ENCODE measurements around the gene TDP1. TPM values are rescaled to one million over a fixed set of nuclear protein-coding genes. Genes with fewer than 3 reads are reported as not detected.

The TDP1 gene
- total RNA-seq, 1 donor from 2014 or later, result 12.5 TPM

DNA sequence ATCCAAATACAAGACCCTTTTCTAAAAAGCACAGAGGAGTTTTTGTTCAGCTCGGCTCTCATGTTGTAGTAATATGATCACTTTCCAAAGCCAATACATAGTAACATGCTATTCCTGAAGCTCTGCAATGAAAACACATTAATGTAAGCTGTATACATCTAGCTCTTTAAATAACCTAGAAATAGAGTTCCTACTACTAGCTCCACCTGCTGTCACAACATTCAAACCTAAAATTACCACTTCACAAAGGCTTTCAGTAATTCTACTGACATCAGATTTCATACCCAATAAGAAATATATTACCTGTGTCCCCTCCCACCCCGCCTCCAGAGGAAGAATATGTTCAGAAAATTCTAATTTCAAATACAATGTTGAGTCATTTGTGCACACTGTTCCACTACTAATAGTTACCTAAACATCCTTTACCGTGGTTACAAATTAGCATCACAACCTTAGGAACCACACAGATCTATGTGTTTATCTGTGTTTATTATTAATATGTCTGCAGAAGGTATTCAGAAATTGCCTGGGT is 19.0 kb upstream of the TDP1 start:
- Histone ChIP-seq H3K9me3 (ENCODE audit: control insufficient read depth in 3 of 3, low read length in 3 of 3) (no peaks in the 10 kb centered on the region), H3K9ac (ENCODE audit: low read depth in 1 of 3, low read length in 3 of 3) (no peak overlapping the region), H3K4me1 (ENCODE audit: control insufficient read depth in 3 of 3, insufficient read depth in 3 of 3, low read length in 3 of 3) (no peaks in the 10 kb centered on the region), H3K27me3 (ENCODE audit: control insufficient read depth in 3 of 3, insufficient read depth in 3 of 3, low read length in 3 of 3) (no peaks in the 10 kb centered on the region), H3K27ac (ENCODE audit: low read depth, low read length) (no peak overlapping the region), H3K4me3 (ENCODE audit: low read length in 3 of 3) (no peak overlapping the region), H3K36me3 (ENCODE audit: control insufficient read depth in 3 of 3, insufficient read depth in 3 of 3, low read length in 3 of 3) (no peaks in the 10 kb centered on the region)

DNA sequence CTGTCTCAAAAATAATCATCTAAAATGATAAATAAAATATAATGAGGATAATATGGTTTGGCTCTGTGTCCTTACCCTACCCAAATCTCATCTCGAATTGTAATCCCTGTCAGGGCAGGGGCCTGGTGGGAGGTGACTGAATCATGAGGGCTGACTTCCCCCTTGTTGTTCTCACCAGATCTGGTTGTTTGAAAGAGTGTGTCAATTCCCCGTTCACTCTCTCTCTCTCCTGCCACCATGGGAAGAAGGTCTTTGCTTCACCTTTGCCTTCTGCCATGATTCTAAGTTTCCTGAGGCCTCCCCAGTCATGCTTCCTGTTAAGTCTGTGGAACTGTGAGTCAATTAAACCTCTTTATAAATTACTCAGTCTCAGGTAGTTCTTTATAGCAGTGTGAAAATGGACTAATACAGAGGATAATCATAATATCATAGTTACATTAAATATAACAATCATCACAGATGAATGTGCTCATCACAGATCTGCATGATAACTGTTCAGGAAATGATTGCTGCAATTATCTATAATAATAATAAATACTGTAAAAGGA is 13.8 kb upstream of the TDP1 start:
- H3K9ac ChIP-seq (ENCODE audit: low read depth in 1 of 3, low read length in 3 of 3), result no peak overlapping the region
- no peaks in the 10 kb centered on the region for H3K4me1 ChIP-seq (ENCODE audit: control insufficient read depth in 3 of 3, insufficient read depth in 3 of 3, low read length in 3 of 3)
- no peak overlapping the region for H3K27ac ChIP-seq (ENCODE audit: low read depth, low read length)
- H3K4me3 ChIP-seq (ENCODE audit: low read length in 3 of 3), result no peak overlapping the region
- H3K36me3 ChIP-seq (ENCODE audit: control insufficient read depth in 3 of 3, insufficient read depth in 3 of 3, low read length in 3 of 3), result no peaks in the 10 kb centered on the region
- H3K9me3 ChIP-seq (ENCODE audit: control insufficient read depth in 3 of 3, low read length in 3 of 3), result no peaks in the 10 kb centered on the region
- H3K27me3 ChIP-seq (ENCODE audit: control insufficient read depth in 3 of 3, insufficient read depth in 3 of 3, low read length in 3 of 3), result no peaks in the 10 kb centered on the region

DNA sequence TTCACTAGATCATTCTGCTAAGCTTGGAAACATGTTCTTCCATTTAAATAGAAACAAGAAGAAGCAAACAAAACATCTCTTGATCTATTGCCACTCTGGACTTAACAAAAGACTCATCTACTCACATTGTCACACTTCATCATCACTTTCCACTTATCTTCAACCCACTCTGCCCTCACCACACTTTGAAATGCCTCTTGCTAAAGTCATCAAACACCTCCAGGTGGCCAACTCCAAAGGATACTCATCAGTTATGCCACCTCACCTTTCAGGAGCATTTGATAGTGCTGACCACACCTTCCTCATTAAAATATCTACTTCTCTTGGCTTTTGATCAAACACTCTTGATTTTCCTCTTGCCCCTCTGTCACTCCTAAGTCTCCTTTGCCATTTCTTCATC is 8.4 kb upstream of the TDP1 start:
- Histone ChIP-seq H3K9me3 (ENCODE audit: control insufficient read depth in 3 of 3, low read length in 3 of 3) (no peaks in the 10 kb centered on the region), H3K27me3 (ENCODE audit: control insufficient read depth in 3 of 3, insufficient read depth in 3 of 3, low read length in 3 of 3) (no peaks in the 10 kb centered on the region), H3K27ac (ENCODE audit: low read depth, low read length) (no peak overlapping the region), H3K36me3 (ENCODE audit: control insufficient read depth in 3 of 3, insufficient read depth in 3 of 3, low read length in 3 of 3) (no peaks in the 10 kb centered on the region), H3K4me1 (ENCODE audit: control insufficient read depth in 3 of 3, insufficient read depth in 3 of 3, low read length in 3 of 3) (no peaks in the 10 kb centered on the region), H3K9ac (ENCODE audit: low read depth in 1 of 3, low read length in 3 of 3) (no peak overlapping the region), H3K4me3 (ENCODE audit: low read length in 3 of 3) (no peak overlapping the region)

DNA sequence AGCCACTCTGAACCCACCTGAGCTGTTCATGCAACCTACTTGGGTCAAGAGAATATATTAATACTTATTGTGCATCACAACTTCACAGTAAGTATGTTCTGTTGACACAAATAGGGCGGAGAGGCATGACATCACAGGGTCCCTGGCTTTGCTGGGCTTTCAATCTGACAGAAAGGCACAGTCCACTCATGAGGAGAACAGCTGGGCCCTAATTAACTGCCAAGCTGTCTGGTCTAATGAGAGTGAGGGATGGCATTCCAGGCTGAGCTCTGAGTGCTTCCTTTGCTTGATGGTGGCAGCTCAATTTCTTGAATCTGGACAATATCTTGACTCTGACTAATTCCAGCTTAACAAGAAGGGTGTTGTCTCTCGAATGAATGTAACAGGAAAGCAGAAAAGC is 3.2 kb upstream of the TDP1 start:
- H3K9ac ChIP-seq (ENCODE audit: low read depth in 1 of 3, low read length in 3 of 3), result no peak overlapping the region
- H3K9me3 ChIP-seq (ENCODE audit: control insufficient read depth in 3 of 3, low read length in 3 of 3), result no peaks in the 10 kb centered on the region
- H3K36me3 ChIP-seq (ENCODE audit: control insufficient read depth in 3 of 3, insufficient read depth in 3 of 3, low read length in 3 of 3), result no peaks in the 10 kb centered on the region
- H3K4me3 ChIP-seq (ENCODE audit: low read length in 3 of 3), result no peak overlapping the region
- peaks cover 11 to 28% (median 24%) of the 10 kb centered on the region in 3 donors for H3K4me1 ChIP-seq (ENCODE audit: control insufficient read depth in 3 of 3, insufficient read depth in 3 of 3, low read length in 3 of 3)
- H3K27me3 ChIP-seq (ENCODE audit: control insufficient read depth in 3 of 3, insufficient read depth in 3 of 3, low read length in 3 of 3), result no peaks in the 10 kb centered on the region
- no peak overlapping the region for H3K27ac ChIP-seq (ENCODE audit: low read depth, low read length)

DNA sequence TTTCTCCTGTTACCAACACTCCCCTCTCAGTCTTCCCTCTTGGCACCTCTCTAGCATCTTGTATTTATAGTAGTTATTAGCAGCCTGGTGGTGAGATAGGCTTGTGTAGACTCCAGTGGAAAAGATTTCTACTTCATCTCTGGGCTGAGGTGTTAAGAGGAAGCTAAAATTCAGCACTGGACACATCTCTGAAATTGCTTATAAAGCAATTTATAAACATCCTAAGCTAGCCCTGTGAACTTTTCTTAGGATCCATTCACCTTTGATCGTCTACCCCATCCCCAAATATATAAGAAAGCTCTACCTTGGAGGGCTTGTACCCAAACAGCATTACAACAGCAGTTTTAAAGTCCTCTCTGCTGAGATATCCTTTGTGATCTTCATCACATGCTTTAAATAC is 2.1 kb upstream of the TDP1 start:
- no peaks in the 10 kb centered on the region for H3K9me3 ChIP-seq (ENCODE audit: control insufficient read depth in 3 of 3, low read length in 3 of 3)
- peaks cover 11 to 32% (median 24%) of the 10 kb centered on the region in 3 donors for H3K4me1 ChIP-seq (ENCODE audit: control insufficient read depth in 3 of 3, insufficient read depth in 3 of 3, low read length in 3 of 3)
- no peaks in the 10 kb centered on the region for H3K36me3 ChIP-seq (ENCODE audit: control insufficient read depth in 3 of 3, insufficient read depth in 3 of 3, low read length in 3 of 3)
- no peaks in the 10 kb centered on the region for H3K27me3 ChIP-seq (ENCODE audit: control insufficient read depth in 3 of 3, insufficient read depth in 3 of 3, low read length in 3 of 3)
- H3K27ac ChIP-seq (ENCODE audit: low read depth, low read length), result no peak overlapping the region
- H3K4me3 ChIP-seq (ENCODE audit: low read length in 3 of 3), result no peak overlapping the region
- peak overlapping the region in 1 of 3 donors; percentile 76 for H3K9ac ChIP-seq (ENCODE audit: low read depth in 1 of 3, low read length in 3 of 3)

DNA sequence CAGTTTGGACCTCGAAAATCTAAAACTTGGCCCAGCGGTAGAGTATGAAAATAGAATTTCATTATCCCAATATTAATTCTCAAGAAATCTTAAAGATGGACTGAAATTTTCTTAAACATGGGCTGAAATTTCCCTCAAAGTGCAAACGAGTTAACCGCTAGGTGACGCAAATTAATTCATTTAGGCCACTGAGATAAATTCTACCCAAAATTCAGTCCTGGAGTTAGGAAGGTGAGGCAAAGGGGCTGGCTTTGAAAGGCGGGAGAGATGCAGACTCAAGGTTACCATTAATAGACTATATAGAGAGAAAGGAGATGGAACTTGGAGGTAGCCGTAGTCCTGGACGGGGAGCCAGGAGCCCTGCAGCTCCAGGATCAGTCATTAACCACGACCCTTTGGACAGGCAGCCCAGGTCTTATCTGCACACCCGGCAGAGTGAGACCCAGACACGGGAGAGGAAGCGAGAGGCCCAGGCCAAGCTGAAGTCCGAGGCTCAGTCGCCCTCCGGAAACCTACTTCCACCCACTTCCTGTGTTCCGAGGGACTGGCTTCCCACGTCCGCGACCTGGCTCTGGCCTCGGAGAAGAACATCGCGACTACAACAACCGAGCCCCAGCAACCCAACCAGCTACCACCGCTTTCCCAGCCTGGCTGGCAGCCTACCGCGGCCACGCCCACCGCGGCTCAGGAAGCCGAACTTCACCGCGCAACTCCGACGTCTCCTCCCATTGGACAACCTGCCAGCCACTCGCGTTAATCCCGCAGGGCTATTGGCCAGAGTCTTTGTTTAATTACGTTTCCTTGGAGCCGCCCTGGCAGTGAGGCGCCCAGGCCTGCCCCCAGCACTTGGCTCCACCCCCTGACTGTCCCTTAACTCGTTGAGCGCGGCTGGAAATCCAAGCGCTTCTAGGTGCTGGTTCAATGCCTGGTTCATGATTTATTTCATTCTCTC is 1.4 kb upstream of the TDP1 start, which contains the start of gene EFCAB11:
EFCAB11 (minus strand) TSS at position 661 of the 952 bp plus-strand sequence; CDS start at position 591, 70 bp downstream.
- peak within 1 kb of the TSS; percentile 76 to 80 (median 79) for H3K9ac ChIP-seq (ENCODE audit: low read depth in 1 of 3, low read length in 3 of 3)
- peak within 1 kb of the TSS; percentile 90 for H3K27ac ChIP-seq (ENCODE audit: low read depth, low read length)
- H3K36me3 ChIP-seq (ENCODE audit: control insufficient read depth in 3 of 3, insufficient read depth in 3 of 3, low read length in 3 of 3), result no peaks in the 10 kb centered on the region
- no peaks in the 10 kb centered on the region for H3K27me3 ChIP-seq (ENCODE audit: control insufficient read depth in 3 of 3, insufficient read depth in 3 of 3, low read length in 3 of 3)
- H3K4me3 ChIP-seq (ENCODE audit: low read length in 3 of 3), result peak within 1 kb of the TSS; percentile 92 to 94 (median 94)
- H3K9me3 ChIP-seq (ENCODE audit: control insufficient read depth in 3 of 3, low read length in 3 of 3), result no peaks in the 10 kb centered on the region
- H3K4me1 ChIP-seq (ENCODE audit: control insufficient read depth in 3 of 3, insufficient read depth in 3 of 3, low read length in 3 of 3), result peaks cover 11 to 32% (median 24%) of the 10 kb centered on the region in 3 donors

DNA sequence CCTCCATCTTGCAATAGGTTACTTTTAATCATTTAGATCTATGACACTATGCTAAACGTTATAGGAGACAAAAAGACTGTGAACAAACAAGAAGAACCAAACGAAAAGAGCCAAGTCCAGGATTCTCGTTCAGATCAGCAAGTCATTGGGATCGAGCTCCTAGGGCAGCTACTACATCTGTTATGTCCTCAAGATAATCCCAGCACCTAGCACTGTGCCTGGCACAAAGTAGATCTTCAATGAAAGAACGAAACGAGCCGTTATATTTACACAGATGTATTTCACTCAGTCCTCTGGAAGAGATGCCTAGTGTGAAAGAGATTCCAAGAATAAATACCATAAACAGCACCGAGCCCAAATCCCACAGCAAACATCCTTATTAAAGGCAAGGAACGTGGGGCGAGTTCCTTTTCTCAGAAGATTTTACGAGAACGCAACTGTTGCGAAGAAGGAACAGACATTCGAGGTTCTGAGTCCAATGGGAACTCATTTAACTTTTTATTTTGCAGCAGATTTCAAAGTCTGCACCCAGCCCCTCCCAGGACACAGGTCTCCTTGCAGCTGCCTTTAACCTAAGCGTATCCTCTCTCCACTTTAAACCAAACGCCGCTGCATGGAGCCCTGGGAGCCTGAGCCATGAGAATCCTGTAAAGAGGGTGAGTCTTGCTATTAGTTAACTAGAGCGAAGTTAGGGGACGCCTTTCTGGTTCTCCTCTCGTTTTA is 544 bp upstream of the TDP1 start:
- Histone ChIP-seq H3K27ac (ENCODE audit: low read depth, low read length) (peak overlapping the region; percentile 90), H3K9ac (ENCODE audit: low read depth in 1 of 3, low read length in 3 of 3) (peak overlapping the region; percentile 24 to 79 (median 79)), H3K9me3 (ENCODE audit: control insufficient read depth in 3 of 3, low read length in 3 of 3) (no peaks in the 10 kb centered on the region), H3K27me3 (ENCODE audit: control insufficient read depth in 3 of 3, insufficient read depth in 3 of 3, low read length in 3 of 3) (no peaks in the 10 kb centered on the region), H3K36me3 (ENCODE audit: control insufficient read depth in 3 of 3, insufficient read depth in 3 of 3, low read length in 3 of 3) (no peaks in the 10 kb centered on the region), H3K4me3 (ENCODE audit: low read length in 3 of 3) (peak overlapping the region; percentile 69 to 94 (median 92)), H3K4me1 (ENCODE audit: control insufficient read depth in 3 of 3, insufficient read depth in 3 of 3, low read length in 3 of 3) (peaks cover 11 to 32% (median 24%) of the 10 kb centered on the region in 3 donors)

DNA sequence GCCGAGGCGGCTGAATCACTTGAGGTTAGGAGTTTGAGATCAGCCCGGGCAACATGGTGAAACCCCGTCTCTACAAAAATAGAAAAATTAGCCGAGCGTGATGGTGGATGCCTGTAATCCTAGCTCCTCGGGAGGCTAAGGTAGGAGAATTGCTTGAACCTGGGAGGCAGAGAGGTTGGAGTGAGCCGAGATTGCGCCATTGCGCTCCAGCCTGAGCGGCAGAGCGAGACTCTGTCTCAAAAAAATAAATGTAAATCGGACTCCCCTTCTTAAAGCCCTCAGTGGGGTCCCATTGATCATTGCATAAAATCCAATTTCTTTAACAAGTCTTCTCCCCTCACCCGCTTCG is 908 bp downstream of the TDP1 start:
- Histone ChIP-seq H3K4me1 (ENCODE audit: control insufficient read depth in 3 of 3, insufficient read depth in 3 of 3, low read length in 3 of 3) (peaks cover 11 to 32% (median 24%) of the 10 kb centered on the region in 3 donors), H3K9me3 (ENCODE audit: control insufficient read depth in 3 of 3, low read length in 3 of 3) (no peaks in the 10 kb centered on the region), H3K27ac (ENCODE audit: low read depth, low read length) (peak overlapping the region; percentile 90), H3K4me3 (ENCODE audit: low read length in 3 of 3) (peak overlapping the region; percentile 69 to 94 (median 92)), H3K27me3 (ENCODE audit: control insufficient read depth in 3 of 3, insufficient read depth in 3 of 3, low read length in 3 of 3) (no peaks in the 10 kb centered on the region), H3K36me3 (ENCODE audit: control insufficient read depth in 3 of 3, insufficient read depth in 3 of 3, low read length in 3 of 3) (no peaks in the 10 kb centered on the region), H3K9ac (ENCODE audit: low read depth in 1 of 3, low read length in 3 of 3) (peak overlapping the region; percentile 79 to 86 (median 85))

DNA sequence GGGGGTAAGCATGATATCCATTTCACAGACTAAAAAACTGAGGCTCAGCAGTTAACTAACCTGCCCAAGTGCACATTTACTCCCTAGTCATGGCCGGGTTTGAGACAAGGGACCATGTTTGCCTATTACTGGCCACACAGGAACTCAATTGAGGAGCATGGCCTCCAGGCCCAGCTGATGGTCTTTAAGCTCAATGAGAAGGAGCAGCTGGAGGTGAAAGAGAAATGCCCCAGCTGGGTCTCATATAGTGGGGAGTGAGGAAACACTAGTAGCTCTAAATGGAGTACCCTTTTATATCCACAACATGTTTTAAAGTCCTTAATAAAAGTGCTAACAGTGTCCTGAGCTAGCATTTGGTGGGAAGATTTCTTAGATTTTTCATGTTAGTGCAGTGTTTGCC is 1.6 kb downstream of the TDP1 start:
- Histone ChIP-seq H3K27ac (ENCODE audit: low read depth, low read length) (no peak overlapping the region), H3K27me3 (ENCODE audit: control insufficient read depth in 3 of 3, insufficient read depth in 3 of 3, low read length in 3 of 3) (no peaks in the 10 kb centered on the region), H3K36me3 (ENCODE audit: control insufficient read depth in 3 of 3, insufficient read depth in 3 of 3, low read length in 3 of 3) (no peaks in the 10 kb centered on the region), H3K4me1 (ENCODE audit: control insufficient read depth in 3 of 3, insufficient read depth in 3 of 3, low read length in 3 of 3) (peaks cover 11 to 32% (median 24%) of the 10 kb centered on the region in 3 donors), H3K9ac (ENCODE audit: low read depth in 1 of 3, low read length in 3 of 3) (no peak overlapping the region), H3K9me3 (ENCODE audit: control insufficient read depth in 3 of 3, low read length in 3 of 3) (no peaks in the 10 kb centered on the region), H3K4me3 (ENCODE audit: low read length in 3 of 3) (no peak overlapping the region)

Measured in skeletal muscle tissue (tissue), 4 donors.